HG03095 (cell line): ENCODE measurements around the gene SLC39A10.
"Not testable (repeated sequence)": the region's sequence is repeated elsewhere in the genome, so short reads cannot be mapped to it uniquely, and the experiment has no call there.

Source experiments
- ATAC-seq: cut with Tn5 transposase; IDR thresholded peaks from one replicate; pipeline ENCODE4 v1.9.1; 2021; ENCODE audit warnings: moderate library complexity; ENCODE audit not compliant: unreplicated experiment

The SLC39A10 gene

DNA sequence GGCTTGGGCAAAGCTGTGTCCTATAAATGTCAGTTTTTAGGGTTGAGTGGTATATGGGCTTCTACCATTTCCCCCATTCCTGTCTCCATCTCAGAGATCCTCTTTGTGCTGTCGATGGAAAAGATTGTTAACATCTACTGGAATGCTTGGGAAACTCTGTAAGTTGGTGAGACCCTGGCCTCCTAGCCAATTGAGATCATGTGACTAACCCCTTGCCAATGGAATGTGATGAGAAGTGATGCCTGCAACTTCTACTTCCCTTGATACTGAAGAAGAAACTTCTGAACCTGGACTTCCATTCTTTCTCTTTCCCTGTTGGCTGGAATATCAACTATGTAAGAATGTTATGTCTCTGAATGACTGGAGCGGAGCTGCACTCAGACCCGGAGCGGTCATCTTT, 14.5 kb downstream of the SLC39A10 start:
- no peak for ATAC-seq

DNA sequence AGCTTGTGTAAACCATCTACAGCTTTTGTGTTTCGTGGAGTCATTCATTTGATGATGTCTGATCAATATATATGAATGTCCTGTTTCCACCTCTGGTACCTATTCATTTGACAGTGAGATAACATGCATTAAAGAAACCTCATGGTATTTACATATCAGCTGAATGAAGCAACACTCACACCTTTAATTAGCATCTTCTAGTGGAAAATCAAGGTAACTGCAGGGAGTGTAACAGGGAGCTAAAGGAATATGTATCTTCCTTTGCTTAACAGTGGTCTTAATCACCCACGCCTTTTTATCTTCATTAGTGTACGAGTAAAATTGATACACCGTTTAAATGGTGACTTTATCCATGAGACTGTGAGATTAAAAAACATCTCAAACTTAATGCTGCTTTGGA, 15.6 kb downstream of the SLC39A10 start:
- no peak for ATAC-seq

DNA sequence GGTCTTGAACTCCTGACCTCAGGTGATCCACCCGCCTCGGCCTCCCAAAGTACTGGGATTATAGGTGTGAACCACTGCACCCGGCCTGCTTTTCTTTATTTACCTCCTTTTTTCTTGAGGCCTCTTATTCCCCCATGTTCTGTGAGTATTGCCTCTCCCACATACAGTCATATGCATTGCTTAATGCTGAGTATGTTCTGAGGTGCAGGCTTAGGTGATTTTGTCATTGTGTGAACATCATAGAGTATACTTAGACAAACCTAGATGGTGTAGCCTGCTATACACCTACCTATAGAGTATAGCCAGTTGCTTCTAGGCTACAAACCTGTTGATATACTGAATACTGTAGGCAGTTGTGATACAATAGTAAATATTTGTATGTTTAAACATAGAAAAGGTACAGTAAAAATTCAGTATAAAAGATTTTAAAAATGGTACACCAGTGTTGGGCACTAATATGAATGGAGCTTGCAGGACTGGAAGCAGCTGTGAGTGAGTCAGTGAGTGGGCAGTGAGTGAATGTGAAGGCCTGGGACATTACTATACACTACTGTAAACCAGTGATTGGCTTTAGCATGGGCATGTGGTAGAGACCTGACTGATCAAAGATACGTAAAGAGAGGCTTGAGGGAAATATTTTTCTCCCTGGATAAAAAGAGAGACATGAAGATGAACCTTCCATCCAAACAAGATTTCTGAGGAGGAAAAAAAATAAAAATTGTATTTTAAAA, 17.6 kb downstream of the SLC39A10 start:
- ATAC-seq = no peak

DNA sequence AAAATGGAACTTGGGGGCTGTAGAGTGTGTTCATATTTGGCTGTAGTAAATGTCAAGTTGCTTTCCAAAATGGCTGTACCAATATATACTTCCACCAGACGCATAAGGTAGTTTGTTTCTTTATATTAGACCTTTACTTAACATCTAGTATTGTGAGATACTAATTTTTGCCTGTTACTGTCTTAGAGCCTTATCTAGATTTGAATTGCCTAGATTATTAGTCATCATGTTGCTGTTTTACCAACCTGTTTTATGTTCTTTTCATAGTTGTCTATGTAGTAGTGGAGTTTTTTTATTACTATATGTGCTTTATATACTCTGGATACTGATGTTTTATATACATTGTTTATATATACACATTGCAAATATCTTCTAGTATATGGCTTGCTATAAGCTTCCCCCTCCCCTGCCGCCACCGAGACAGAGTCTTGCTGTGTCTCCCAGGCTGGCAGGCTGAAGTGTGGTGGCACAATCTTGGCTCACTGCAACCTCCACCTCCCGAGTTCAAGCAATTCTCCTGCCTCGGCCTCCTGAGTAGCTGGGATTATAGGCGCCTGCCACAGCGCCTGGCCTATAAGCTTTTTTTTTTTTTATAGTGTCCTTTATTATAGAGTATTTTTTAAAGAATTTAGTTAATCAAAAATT, 18.9 kb downstream of the SLC39A10 start:
- ATAC-seq = no peak

DNA sequence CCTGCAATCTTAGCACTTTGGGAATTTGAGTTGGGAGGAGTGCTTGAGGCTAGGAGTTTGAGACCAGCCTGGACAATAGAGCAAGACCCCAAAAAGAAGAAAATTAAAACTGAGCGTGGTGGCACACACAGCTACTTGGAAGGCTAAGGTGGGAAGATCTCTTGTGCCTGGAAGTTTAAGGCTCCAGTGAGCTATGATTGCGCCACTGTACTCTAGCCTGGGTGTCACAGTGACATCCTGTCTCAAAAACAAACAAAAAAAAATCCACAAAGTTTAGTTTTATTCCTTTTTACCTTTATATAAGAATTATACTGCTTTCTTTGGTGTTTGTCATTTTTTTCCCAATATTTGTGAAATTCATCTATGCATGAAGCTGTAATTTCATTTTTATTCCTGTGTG, 20.3 kb downstream of the SLC39A10 start:
- no peak for ATAC-seq

DNA sequence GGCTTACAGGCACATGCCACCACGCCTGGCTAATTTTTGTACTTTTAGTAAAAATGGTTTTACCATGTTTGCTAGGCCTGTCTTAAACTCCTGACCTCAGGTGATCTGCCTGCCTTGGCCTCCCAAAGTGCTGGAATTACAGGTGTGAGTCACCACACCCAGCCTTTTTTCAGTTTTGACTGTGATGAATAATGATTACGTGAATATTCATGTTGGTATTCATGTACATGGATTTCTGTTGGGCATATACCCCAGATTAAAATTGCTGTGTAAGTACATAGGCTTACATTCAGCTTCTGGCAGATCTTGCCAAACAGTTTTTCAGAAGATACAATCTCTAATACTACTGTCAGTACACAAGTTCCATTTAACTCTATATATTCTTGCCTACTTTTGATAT, 20.9 kb downstream of the SLC39A10 start:
- no peak for ATAC-seq

DNA sequence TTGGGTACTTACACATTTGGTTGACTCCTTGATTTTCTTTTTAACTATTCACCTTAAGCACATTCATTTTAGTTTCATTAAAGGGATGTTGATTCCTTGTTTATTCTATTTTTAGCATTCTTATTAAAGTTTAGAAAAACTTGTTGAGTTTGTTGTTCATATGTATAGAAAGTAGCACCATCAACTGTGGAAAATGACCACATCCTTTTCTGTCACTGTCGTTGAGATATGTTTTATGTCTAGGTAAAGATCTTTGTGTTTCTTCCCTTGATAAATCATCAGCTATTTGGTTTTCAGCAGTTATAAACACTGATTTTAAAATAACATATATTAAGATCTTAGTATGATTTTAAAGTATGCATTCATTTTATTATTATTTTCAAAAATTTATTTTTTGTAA, 25.1 kb downstream of the SLC39A10 start:
- ATAC-seq = no peak

DNA sequence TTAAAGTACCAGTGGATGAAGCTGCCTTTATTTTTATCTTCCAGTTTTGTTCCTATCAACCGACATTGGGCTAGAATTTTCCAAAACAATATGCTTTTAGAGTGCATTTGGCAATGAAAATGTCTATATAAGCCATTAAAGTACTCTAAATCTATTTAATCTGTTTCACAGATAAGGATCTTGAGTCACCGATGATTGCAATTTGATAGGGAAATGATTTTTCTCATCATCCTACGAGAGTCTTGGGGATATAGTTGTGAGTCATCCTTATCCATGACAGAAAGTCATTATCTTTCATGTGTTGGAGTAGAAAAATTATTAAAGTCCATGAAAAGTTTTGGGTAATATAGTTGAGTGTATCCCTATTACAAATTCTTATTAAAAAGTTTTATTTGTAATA, 26.1 kb downstream of the SLC39A10 start:
- ATAC-seq = no peak

DNA sequence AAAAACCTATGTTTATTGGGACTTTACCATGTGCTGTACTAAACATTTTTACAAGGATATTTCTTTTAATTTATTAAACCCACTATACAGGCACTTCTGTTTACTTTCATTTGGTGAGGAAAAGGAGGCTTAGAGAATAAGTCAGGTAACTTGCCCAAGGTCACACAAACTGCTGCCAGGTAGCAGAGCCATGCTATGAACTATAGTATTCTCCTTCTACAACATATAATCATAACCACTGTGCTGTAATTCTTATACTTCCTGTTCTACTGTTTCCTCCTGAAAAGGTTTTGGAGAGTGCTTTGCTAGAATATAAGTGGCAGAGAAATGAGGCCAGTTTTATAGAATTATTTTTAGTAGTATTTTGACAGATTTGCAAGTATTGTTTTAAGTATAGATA, 29.5 kb downstream of the SLC39A10 start:
- ATAC-seq = no peak

DNA sequence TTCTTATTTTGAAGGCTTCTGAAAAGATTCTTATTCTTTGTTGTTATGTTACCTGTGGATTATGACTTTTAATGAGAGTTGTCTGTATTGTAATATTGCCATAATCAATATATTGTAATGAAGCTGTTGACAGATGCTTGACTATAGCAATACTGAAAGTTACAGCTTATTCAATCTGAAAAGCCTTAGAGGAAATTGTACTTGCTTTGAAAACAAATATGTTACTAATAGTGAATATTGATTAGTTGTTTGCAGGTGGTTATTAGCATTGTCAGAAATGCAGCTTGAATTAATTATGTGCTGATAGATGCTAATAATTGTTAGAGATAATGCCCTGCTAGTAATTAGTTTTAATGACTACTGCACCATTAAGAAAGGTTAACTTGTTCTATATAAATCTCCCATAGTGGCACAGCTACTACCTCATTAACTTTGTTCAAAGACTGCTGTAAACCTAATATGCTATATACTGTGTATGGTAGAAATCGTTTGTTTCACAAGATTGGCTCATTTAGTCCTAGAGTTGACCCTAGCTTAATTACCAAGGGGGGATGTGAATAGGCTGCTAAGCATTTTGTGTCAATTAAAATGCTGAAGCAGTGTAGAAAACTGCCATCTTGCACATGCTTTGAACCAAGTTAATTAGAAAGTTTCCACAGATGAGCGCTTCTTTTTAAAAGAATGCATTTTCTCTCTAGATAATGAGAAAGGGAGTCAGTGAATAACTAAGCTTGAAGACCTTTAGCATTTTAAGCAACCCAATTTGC, 30.5 kb downstream of the SLC39A10 start:
- no peak for ATAC-seq

DNA sequence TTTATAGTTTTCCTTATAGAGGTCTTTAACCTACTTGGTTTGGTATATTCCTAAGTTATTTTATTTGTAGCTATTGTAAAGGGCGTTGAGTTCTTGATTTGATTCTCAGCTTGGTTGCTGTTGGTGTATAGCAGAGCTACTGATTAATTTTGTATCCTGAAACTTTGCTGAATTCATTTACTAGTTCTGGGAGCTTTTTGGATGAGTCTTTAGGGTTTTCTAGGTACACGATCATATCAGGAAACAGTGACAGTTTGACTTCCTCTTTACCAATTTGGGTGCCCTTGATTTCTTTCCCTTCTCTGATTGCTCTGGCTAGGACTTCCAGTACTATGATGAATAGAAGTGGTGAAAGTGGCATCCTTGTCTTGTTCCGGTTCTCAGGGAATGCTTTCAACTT, 35.5 kb downstream of the SLC39A10 start:
- ATAC-seq = not testable (repeated sequence)

DNA sequence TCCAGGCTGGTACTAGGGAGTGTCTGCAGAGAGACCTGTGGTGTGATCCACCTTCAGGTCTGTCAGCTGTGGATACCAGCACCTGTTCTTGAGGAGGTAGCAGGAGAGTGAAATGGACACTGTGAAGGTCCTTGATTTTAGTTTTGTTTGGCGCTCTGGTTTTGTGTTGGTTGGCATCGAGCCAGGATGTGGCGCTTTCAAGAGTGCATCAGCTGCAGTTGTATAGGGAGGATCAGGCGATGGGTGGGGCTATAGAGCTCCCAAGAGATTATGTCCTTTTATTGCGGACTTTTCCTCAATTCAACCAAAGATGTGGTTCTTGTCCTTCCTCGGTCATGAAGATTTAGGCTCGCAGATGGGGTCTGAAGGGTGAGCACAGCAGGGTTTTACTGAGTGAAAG, 37.5 kb downstream of the SLC39A10 start:
- no peak for ATAC-seq

DNA sequence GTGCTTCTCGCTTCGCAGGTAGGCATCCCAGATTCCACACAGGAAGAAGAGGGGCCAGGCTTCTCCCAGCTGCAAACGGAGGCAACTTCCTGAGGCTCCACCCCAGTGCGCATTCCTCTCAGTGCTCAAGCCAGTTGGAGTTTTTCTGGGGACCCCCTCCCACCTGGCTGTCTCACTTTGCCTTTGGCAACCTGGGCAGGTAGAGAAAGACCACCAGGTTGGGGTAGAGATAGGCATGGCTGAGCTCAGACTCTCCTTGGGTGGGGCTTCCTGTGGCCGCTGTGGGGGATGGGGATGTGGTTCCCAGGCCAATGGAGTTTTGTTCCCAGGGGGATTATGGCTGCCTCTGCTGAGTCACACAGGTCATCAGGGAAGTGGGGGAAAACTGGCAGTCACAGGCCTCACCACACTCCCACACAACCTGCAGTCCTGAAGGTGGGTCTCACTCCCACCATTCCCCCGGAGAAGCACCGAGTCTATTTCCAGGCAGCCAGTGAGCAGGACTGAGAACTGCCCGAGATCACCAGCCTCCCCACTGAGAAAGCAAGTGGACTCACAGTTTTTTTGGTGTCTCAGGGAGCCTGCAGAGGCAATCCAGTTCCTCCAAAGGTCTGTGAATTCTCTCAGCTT, 38.1 kb downstream of the SLC39A10 start:
- ATAC-seq = no peak

DNA sequence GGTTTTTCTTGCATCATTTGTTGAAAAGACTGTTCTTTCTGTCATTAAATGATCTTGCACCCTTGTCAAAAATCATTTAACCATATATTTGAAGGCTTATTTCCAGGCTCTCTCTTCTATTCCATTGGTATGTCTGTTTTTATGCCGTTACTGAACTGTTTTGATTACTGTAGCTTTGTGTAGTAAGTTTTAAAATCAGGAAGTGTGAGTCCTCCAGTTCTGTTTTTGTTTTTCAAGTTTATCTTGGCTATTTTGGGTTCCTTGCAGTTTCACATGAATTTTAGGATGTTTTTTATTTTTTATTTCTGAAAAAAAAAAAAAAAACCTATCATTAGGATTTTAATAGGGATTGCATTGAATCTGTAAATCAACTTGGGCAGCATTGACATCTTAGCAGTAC, 39.0 kb downstream of the SLC39A10 start:
- no peak for ATAC-seq

DNA sequence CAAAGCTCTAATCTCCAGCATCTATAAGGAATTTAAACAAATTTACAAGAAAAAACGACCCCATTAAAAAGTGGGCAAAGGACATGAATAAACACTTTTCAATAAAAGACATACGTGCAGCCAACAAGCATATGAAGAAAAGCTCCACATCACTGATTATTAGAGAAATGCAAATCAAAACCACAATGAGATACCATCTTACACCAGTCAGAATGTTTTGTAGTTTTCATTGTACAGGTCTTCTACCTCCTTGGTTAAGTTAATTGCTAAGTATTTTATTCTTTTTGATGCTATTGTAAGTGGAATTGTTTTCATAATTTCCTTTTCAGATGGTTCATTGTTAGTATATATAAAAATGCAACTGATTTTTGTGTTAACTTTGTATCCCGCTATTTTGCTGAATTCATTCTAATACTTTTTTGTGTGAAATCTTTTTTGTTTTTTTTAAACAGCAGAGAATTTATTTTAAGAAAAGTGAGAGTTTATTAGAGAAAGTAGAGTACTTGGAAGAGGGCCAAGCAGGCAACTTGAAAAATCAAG, 40.7 kb downstream of the SLC39A10 start:
- ATAC-seq = no peak

DNA sequence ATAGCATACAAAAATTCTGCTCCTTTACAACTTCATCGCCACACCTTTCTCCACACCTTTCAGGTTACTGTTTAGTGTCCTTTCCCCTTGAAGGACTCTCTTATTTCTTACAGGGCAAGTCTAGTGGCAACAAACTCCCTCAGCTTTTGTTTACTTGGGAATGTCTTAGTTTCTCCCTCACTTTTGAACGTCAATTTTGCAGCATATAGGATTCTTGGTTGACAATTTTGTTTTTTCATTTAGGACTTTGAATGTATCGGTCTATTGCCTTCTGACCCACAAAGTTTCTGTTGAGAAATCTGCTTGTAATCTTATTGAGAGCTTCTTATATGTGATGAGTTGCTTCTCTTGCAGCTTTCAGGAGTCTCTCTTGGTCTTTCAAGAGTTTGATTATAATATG, 43.5 kb downstream of the SLC39A10 start:
- ATAC-seq = no peak

DNA sequence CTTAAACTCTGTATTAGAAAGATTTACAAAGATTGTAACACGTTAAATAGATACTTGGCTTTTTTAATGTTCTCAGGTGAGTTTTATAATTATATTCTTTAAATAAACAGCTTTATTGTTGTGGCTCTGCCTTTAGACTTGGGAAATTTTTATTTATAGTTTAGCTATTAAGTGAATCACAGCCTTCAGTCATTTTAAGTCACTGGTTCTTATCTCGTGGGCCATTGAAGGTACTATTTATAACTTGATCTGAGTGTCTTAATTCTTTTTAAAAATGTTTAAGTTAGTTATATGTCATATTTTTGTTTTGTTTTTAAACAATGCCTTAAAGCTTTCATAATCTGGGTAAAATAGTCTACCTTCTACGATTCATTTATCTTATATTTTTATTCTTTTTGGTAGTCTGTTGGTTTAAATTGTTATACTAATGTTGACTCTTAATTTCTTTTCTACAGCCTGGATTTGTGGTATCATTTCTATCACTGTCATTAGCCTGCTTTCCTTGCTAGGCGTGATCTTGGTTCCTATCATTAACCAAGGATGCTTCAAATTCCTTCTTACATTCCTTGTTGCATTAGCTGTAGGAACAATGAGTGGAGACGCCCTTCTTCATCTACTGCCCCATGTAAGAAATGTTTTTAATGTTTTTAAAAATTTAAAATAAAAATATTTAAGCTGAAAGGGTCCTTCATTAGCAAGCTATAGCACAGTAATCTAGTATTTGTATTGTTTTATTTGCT, 49.3 kb downstream of the SLC39A10 start:
- no peak for ATAC-seq

DNA sequence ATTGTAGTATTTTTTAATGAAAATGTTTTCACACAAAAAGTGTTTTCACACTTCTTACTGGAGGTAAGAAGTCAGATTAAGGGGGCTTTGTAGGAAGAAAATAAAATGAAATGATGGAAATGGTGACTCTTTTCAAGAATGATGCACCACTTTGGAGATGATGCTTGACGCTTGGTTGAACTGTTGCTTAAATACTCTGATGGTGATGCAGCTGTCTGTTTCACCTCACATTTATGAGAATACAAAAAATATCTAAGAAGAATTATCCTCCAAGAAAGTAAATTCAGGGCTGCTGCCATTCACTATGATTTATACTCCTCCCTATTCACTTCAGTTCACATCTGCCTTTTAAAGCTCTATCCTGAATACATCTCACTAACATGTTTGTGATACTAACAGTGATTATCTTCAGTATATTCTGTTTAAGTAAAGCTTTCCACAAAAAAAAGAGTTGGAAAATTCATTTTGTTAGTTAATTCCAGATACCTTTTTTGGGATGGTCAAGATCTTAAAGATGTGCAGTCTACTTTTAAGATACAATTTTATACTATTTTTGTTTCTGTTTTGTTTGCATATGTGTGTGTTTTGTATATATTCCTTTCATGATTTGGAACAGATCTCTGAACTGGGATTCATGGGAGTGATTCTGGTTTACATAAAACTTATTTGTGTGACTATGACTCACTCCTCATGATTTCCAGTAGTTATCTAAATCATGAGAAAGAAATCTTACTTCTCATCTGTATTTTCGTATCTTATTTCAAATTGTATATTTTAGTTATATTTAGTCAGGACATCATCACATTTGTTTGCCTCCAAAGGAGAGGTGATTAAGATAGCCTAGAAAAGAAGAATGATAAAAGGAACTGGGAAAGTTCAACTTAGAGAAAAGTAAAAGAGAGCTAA, 53.1 kb downstream of the SLC39A10 start:
- no peak for ATAC-seq

DNA sequence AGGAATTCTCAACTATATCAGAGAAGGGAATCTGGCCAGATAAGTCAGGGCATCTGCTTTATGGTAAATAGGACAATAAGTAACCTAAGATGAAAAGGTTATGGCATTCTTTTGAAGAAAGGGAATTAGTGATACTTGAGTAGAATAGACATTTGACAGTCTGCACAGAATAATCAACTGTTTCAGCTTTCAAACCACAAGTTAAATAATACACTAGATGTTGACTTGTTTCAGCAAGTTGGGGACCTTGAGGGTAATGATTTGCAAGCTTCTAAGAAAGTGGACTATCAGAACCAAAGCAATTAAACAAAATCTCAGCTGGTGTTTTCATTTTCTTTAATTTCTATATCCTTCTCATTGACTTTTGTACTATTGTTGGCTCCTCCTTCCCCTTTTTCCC, 54.5 kb downstream of the SLC39A10 start:
- no peak for ATAC-seq

DNA sequence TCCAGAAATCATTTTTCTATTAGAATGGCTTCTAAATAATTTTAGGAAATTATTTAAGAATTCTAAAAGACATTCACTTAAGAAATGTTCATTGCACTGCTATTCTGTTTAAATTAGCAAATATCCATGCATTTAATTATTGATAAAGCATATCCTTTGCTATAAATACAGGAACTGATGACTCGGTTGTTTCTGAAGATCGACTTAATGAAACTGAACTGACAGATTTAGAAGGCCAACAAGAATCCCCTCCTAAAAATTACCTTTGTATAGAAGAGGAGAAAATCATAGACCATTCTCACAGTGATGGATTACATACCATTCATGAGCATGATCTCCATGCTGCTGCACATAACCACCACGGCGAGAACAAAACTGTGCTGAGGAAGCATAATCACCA, 59.4 kb downstream of the SLC39A10 start:
- ATAC-seq = no peak
